ENCODE data around the gene POLR3B. TPM values are rescaled to one million over a fixed set of nuclear protein-coding genes. Genes with fewer than 3 reads are reported as not detected.

Gene POLR3B
- polyA plus RNA-seq, 4 donors: 1.8 to 8.0 (median 4.0) TPM

DNA sequence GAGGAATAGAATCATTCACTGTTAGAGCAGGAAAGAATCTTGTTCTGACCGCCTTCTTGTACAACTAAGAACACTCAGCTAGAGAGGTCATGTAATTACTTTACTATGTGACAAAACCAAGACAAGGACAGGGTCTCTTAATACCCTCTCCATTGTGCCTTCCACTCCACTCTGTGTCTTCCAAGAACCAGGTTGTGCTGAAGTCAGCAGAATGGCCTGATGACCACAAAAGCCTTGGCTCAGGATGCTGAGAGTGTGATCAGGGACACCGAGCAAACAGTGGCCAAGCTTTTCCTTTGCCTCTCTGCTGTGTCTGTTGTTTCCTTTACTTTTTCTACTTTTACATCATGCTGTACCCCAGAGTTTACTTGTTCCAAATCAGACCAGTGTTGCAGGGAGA is 142.1 kb downstream of the POLR3B start:
- FAIRE-seq: no peak

DNA sequence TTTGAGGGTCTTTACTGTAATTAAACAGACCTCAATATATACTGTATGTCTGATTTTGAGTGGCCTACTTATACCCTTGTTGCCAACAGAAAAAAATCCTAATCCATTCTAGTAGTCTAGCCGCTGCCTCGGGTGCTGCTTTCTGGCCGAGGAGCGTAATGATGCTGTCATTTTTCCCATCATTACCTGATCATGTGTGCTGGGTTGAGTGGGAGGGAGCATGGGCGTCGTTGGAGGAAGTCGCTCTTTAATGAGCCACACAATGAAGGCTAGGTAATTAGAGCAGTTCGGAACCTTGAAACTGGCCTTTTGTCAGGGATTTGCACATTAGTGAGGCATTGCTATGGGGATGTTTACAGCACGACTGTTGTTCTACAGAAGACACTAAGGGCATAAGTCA is 149.1 kb downstream of the POLR3B start:
- Histone ChIP-seq H3K27ac (ENCODE audit: low read depth in 1 of 3, low read length in 2 of 3) (no peak overlapping the region), H3K4me1 (ENCODE audit: control insufficient read depth in 3 of 3, insufficient read depth in 2 of 3, low read depth in 1 of 3, low read length in 2 of 3) (no peaks in the 10 kb centered on the region), H3K9me3 (ENCODE audit: control insufficient read depth in 2 of 2, insufficient read depth in 1 of 2, low read depth in 1 of 2, low read length in 1 of 2) (no peaks in the 10 kb centered on the region), H3K4me3 (ENCODE audit: low read depth in 1 of 3, low read length in 3 of 3) (no peak overlapping the region), H3K27me3 (ENCODE audit: control insufficient read depth in 3 of 3, insufficient read depth in 3 of 3, low read length in 3 of 3) (no peaks in the 10 kb centered on the region), H3K36me3 (ENCODE audit: control insufficient read depth in 3 of 3, insufficient read depth in 2 of 3, low read depth in 1 of 3, low read length in 3 of 3) (peaks cover 0 to 22% (median 3%) of the 10 kb centered on the region in 3 donors)
- FAIRE-seq (no peak), DNase-seq (no peak)
- WGBS, 3 donors: 86 to 96% (median 93%) methylated on average over 9 of the region's 9 CpGs

More for the DNA sequence above, 142.1 kb downstream of the POLR3B start:
- no peaks in the 10 kb centered on the region for H3K4me1 ChIP-seq (ENCODE audit: control insufficient read depth in 3 of 3, insufficient read depth in 2 of 3, low read depth in 1 of 3, low read length in 2 of 3)
- DNase-seq: no peak
- H3K27me3 ChIP-seq (ENCODE audit: control insufficient read depth in 3 of 3, insufficient read depth in 3 of 3, low read length in 3 of 3): no peaks in the 10 kb centered on the region
- peaks cover 0 to 34% (median 3%) of the 10 kb centered on the region in 3 donors for H3K36me3 ChIP-seq (ENCODE audit: control insufficient read depth in 3 of 3, insufficient read depth in 2 of 3, low read depth in 1 of 3, low read length in 3 of 3)
- no peak overlapping the region for H3K27ac ChIP-seq (ENCODE audit: low read depth in 1 of 3, low read length in 2 of 3)
- no peaks in the 10 kb centered on the region for H3K9me3 ChIP-seq (ENCODE audit: control insufficient read depth in 2 of 2, insufficient read depth in 1 of 2, low read depth in 1 of 2, low read length in 1 of 2)
- 94 to 98% (median 96%) methylated on average over 2 of the region's 2 CpGs for WGBS, 3 donors
- H3K4me3 ChIP-seq (ENCODE audit: low read depth in 1 of 3, low read length in 3 of 3): no peak overlapping the region

GRCh38 chr12:106508966-106509365 is 151.4 kb downstream of the POLR3B start:
- H3K36me3 ChIP-seq (ENCODE audit: control insufficient read depth in 3 of 3, insufficient read depth in 2 of 3, low read depth in 1 of 3, low read length in 3 of 3): peaks cover 0 to 14% (median 3%) of the 10 kb centered on the region in 3 donors
- H3K27me3 ChIP-seq (ENCODE audit: control insufficient read depth in 3 of 3, insufficient read depth in 3 of 3, low read length in 3 of 3): no peaks in the 10 kb centered on the region
- H3K27ac ChIP-seq (ENCODE audit: low read depth in 1 of 3, low read length in 2 of 3): no peak overlapping the region
- no peak for DNase-seq
- no peaks in the 10 kb centered on the region for H3K9me3 ChIP-seq (ENCODE audit: control insufficient read depth in 2 of 2, insufficient read depth in 1 of 2, low read depth in 1 of 2, low read length in 1 of 2)
- H3K4me1 ChIP-seq (ENCODE audit: control insufficient read depth in 3 of 3, insufficient read depth in 2 of 3, low read depth in 1 of 3, low read length in 2 of 3): no peaks in the 10 kb centered on the region
- no peak for FAIRE-seq
- WGBS, 3 donors: 94 to 96% (median 96%) methylated on average over 2 of the region's 2 CpGs
- no peak overlapping the region for H3K4me3 ChIP-seq (ENCODE audit: low read depth in 1 of 3, low read length in 3 of 3)

- Histone ChIP-seq H3K36me3 (ENCODE audit: control insufficient read depth in 3 of 3, insufficient read depth in 2 of 3, low read depth in 1 of 3, low read length in 3 of 3) (peaks cover 0 to 8% (median 3%) of the 10 kb centered on the region in 3 donors), H3K27me3 (ENCODE audit: control insufficient read depth in 3 of 3, insufficient read depth in 3 of 3, low read length in 3 of 3) (no peaks in the 10 kb centered on the region), H3K9me3 (ENCODE audit: control insufficient read depth in 2 of 2, insufficient read depth in 1 of 2, low read depth in 1 of 2, low read length in 1 of 2) (no peaks in the 10 kb centered on the region), H3K4me1 (ENCODE audit: control insufficient read depth in 3 of 3, insufficient read depth in 2 of 3, low read depth in 1 of 3, low read length in 2 of 3) (no peaks in the 10 kb centered on the region), H3K27ac (ENCODE audit: low read depth in 1 of 3, low read length in 2 of 3) (no peak overlapping the region), H3K4me3 (ENCODE audit: low read depth in 1 of 3, low read length in 3 of 3) (no peak overlapping the region)
- DNase-seq (no peak), FAIRE-seq (no peak)
- WGBS, 3 donors: 84 to 87% (median 84%) methylated on average over 5 of the region's 5 CpGs
These were observed 153.8 kb downstream of the POLR3B start for GRCh38 chr12:106511365-106511764.

DNA sequence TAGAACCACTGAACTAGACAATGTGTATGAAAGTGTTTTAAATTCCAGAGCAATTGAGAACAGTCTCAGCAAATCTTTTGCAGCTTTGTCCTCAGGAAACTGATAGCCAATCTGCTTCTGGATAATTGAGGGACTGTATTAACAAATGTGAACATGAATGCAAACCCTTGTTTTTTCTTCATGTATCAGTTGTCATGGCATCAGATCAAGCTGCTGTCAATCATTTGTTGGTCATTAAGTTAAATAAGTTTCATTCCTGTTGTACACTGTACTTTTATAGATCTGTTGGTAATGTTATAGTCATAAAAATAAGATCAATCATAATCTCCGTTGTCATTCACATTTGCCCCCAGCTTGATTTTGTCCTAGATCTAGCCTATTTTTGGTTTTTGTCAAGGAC is 159.8 kb downstream of the POLR3B start:
- H3K27ac ChIP-seq (ENCODE audit: low read depth in 1 of 3, low read length in 2 of 3): no peak overlapping the region
- H3K4me3 ChIP-seq (ENCODE audit: low read depth in 1 of 3, low read length in 3 of 3): no peak overlapping the region
- no peaks in the 10 kb centered on the region for H3K4me1 ChIP-seq (ENCODE audit: control insufficient read depth in 3 of 3, insufficient read depth in 2 of 3, low read depth in 1 of 3, low read length in 2 of 3)
- peaks cover 0 to 5% (median 0%) of the 10 kb centered on the region in 3 donors for H3K27me3 ChIP-seq (ENCODE audit: control insufficient read depth in 3 of 3, insufficient read depth in 3 of 3, low read length in 3 of 3)
- no peak for DNase-seq
- WGBS, 3 donors: 57 to 94% (median 69%) methylated on average over 1 of the region's 1 CpG
- no peaks in the 10 kb centered on the region for H3K9me3 ChIP-seq (ENCODE audit: control insufficient read depth in 2 of 2, insufficient read depth in 1 of 2, low read depth in 1 of 2, low read length in 1 of 2)
- no peaks in the 10 kb centered on the region for H3K36me3 ChIP-seq (ENCODE audit: control insufficient read depth in 3 of 3, insufficient read depth in 2 of 3, low read depth in 1 of 3, low read length in 3 of 3)
- FAIRE-seq: no peak

DNA sequence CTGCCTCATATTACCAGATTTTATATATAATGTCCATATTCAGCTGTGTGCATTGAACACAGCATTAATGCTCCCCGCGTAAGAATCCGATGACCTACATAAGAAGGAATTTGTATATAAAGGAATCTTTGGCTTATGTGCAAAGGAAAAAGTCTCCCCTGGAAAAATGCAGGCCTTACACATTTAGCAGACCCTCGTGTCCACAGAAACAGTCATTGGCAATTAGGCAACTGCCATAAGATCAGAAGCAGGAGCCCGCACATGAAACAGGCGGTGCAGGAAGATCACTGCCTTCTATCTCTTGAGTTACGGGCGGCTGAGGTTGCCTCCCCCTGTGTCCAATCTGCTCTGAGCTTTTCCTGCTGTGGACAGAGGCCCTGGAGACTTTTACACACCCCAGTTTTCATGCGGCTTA is 162.1 kb downstream of the POLR3B start:
- no peak for FAIRE-seq
- H3K4me3 ChIP-seq (ENCODE audit: low read depth in 1 of 3, low read length in 3 of 3): no peak overlapping the region
- H3K9me3 ChIP-seq (ENCODE audit: control insufficient read depth in 2 of 2, insufficient read depth in 1 of 2, low read depth in 1 of 2, low read length in 1 of 2): no peaks in the 10 kb centered on the region
- H3K4me1 ChIP-seq (ENCODE audit: control insufficient read depth in 3 of 3, insufficient read depth in 2 of 3, low read depth in 1 of 3, low read length in 2 of 3): no peaks in the 10 kb centered on the region
- H3K36me3 ChIP-seq (ENCODE audit: control insufficient read depth in 3 of 3, insufficient read depth in 2 of 3, low read depth in 1 of 3, low read length in 3 of 3): no peaks in the 10 kb centered on the region
- WGBS, 3 donors: 63 to 87% (median 79%) methylated on average over 9 of the region's 9 CpGs
- H3K27me3 ChIP-seq (ENCODE audit: control insufficient read depth in 3 of 3, insufficient read depth in 3 of 3, low read length in 3 of 3): peaks cover 0 to 8% (median 0%) of the 10 kb centered on the region in 3 donors
- peak overlapping the region in 1 of 3 donors; percentile 5 for H3K27ac ChIP-seq (ENCODE audit: low read depth in 1 of 3, low read length in 2 of 3)
- peak in 1 of 2 donors; percentile 4 for DNase-seq

DNA sequence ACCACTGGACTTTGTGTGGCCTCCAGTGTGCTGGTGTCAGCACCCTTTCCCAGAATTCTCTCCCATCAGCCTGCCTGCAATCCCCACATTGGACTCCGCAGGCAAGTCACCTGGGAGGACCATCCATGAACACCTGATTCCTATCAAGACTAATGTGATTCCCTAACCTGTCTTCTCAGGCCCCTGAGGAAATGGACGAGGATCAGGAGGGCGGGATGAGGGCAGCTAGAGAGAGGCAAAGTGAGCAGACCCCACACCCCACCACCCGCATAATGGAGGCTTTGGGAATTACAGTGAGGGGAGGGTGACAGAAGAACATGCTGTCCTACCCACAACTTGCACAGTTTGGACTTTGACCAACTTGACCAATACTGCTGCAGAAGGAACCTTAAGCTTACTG is 164.4 kb downstream of the POLR3B start:
- Histone ChIP-seq H3K27ac (ENCODE audit: low read depth in 1 of 3, low read length in 2 of 3) (no peak overlapping the region), H3K27me3 (ENCODE audit: control insufficient read depth in 3 of 3, insufficient read depth in 3 of 3, low read length in 3 of 3) (peaks cover 0 to 8% (median 0%) of the 10 kb centered on the region in 3 donors), H3K4me1 (ENCODE audit: control insufficient read depth in 3 of 3, insufficient read depth in 2 of 3, low read depth in 1 of 3, low read length in 2 of 3) (no peaks in the 10 kb centered on the region), H3K9me3 (ENCODE audit: control insufficient read depth in 2 of 2, insufficient read depth in 1 of 2, low read depth in 1 of 2, low read length in 1 of 2) (no peaks in the 10 kb centered on the region), H3K36me3 (ENCODE audit: control insufficient read depth in 3 of 3, insufficient read depth in 2 of 3, low read depth in 1 of 3, low read length in 3 of 3) (no peaks in the 10 kb centered on the region), H3K4me3 (ENCODE audit: low read depth in 1 of 3, low read length in 3 of 3) (no peak overlapping the region)
- FAIRE-seq: no peak
- DNase-seq: no peak
- 92 to 94% (median 93%) methylated on average over 4 of the region's 4 CpGs for WGBS, 3 donors

- Histone ChIP-seq H3K9me3 (ENCODE audit: control insufficient read depth in 2 of 2, insufficient read depth in 1 of 2, low read depth in 1 of 2, low read length in 1 of 2) (no peaks in the 10 kb centered on the region), H3K4me1 (ENCODE audit: control insufficient read depth in 3 of 3, insufficient read depth in 2 of 3, low read depth in 1 of 3, low read length in 2 of 3) (no peaks in the 10 kb centered on the region), H3K36me3 (ENCODE audit: control insufficient read depth in 3 of 3, insufficient read depth in 2 of 3, low read depth in 1 of 3, low read length in 3 of 3) (no peaks in the 10 kb centered on the region), H3K4me3 (ENCODE audit: low read depth in 1 of 3, low read length in 3 of 3) (no peak overlapping the region), H3K27ac (ENCODE audit: low read depth in 1 of 3, low read length in 2 of 3) (no peak overlapping the region), H3K27me3 (ENCODE audit: control insufficient read depth in 3 of 3, insufficient read depth in 3 of 3, low read length in 3 of 3) (peaks cover 0 to 11% (median 0%) of the 10 kb centered on the region in 3 donors)
- WGBS, 3 donors: 57 to 70% (median 66%) methylated on average over 3 of the region's 3 CpGs
- FAIRE-seq: no peak
- DNase-seq: peak in 1 of 2 donors; percentile 5
These were observed 165.2 kb downstream of the POLR3B start for GRCh38 chr12:106522708-106523107.

DNA sequence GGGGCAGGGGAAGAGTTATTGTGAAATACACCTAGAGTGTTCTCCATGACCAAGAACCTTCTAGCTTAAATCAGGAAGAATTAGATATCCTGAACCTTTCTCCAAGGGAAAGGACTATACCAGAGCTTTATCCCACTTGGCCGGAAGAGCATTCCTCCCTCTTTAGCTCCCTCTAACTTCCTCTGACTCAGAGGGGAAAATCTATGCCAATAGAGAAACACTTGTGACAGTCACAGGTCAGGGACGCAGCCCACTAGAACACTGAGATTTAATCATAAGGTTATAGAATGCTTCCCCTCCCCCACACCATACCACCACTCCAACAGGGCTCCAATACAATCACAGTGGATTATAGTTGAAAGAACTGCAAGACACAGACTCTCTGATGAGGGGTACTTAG is 169.8 kb downstream of the POLR3B start:
- FAIRE-seq: no peak
- H3K27me3 ChIP-seq (ENCODE audit: control insufficient read depth in 3 of 3, insufficient read depth in 3 of 3, low read length in 3 of 3): peaks cover 0 to 6% (median 0%) of the 10 kb centered on the region in 3 donors
- no peak overlapping the region for H3K4me3 ChIP-seq (ENCODE audit: low read depth in 1 of 3, low read length in 3 of 3)
- no peak overlapping the region for H3K27ac ChIP-seq (ENCODE audit: low read depth in 1 of 3, low read length in 2 of 3)
- no peak for DNase-seq
- no peaks in the 10 kb centered on the region for H3K4me1 ChIP-seq (ENCODE audit: control insufficient read depth in 3 of 3, insufficient read depth in 2 of 3, low read depth in 1 of 3, low read length in 2 of 3)
- no peaks in the 10 kb centered on the region for H3K36me3 ChIP-seq (ENCODE audit: control insufficient read depth in 3 of 3, insufficient read depth in 2 of 3, low read depth in 1 of 3, low read length in 3 of 3)
- WGBS, 3 donors: 54 to 83% (median 74%) methylated on average over 2 of the region's 2 CpGs
- H3K9me3 ChIP-seq (ENCODE audit: control insufficient read depth in 2 of 2, insufficient read depth in 1 of 2, low read depth in 1 of 2, low read length in 1 of 2): peaks cover 0 to 2% of the 10 kb centered on the region in 2 donors
